Lung (tissue), 12 donors: ENCODE measurements around the gene PTPRD. TPM values are rescaled to one million over a fixed set of nuclear protein-coding genes. Genes with fewer than 3 reads are reported as not detected.

ENCODE experiments used
- ATAC-seq: fragments of 200-7000 bp; cut with Tn5 transposase; one replicate; pipeline ENCODE4 v1.9.1; 2020; ENCODE audit warnings: moderate number of reproducible peaks; ENCODE audit not compliant: insufficient read depth, low FRiP score
- DNase-seq, 3 donors: peaks; one replicate each; pipeline ENCODE4 v3.0.0-alpha.2; 2013 to 2017
- H3K27ac ChIP-seq, 2 donors: one replicate each; pipeline ENCODE4 v1.5.1; 2013; ENCODE audit warnings: mild to moderate bottlenecking in 2 of 2, moderate library complexity in 2 of 2, control low read depth in 1 of 2, inconsistent platforms in 1 of 2, low read depth in 1 of 2, low read length in 1 of 2
- H3K27me3 ChIP-seq, 3 donors: one replicate each; pipeline ENCODE4 v1.5.1; 2013; ENCODE audit warnings: low read length in 2 of 3; ENCODE audit not compliant: control insufficient read depth in 3 of 3, insufficient read depth in 3 of 3
- H3K36me3 ChIP-seq, 4 donors: one replicate each; pipeline ENCODE4 v1.5.1; 2013; ENCODE audit warnings: low read length in 4 of 4, mild to moderate bottlenecking in 1 of 4, moderate library complexity in 1 of 4; ENCODE audit not compliant: control insufficient read depth in 4 of 4, insufficient read depth in 4 of 4
- H3K4me1 ChIP-seq, 5 donors: one replicate each; pipeline ENCODE4 v1.5.1; 2013; ENCODE audit warnings: low read length in 5 of 5, mild to moderate bottlenecking in 2 of 5, moderate library complexity in 1 of 5; ENCODE audit not compliant: control insufficient read depth in 5 of 5, insufficient read depth in 5 of 5
- H3K4me3 ChIP-seq: one replicate; pipeline ENCODE4 v1.5.1; 2013; ENCODE audit warnings: mild to moderate bottlenecking, control low read depth, moderate library complexity
- H3K9ac ChIP-seq, 2 donors: one replicate each; pipeline ENCODE4 v1.5.1; 2013; ENCODE audit warnings: low read length in 2 of 2, control low read depth in 1 of 2; ENCODE audit not compliant: insufficient read depth in 1 of 2
- H3K9me3 ChIP-seq, 4 donors: one replicate each; pipeline ENCODE4 v1.5.1; 2013; ENCODE audit warnings: low read length in 3 of 4, mild to moderate bottlenecking in 1 of 4, moderate library complexity in 1 of 4; ENCODE audit not compliant: control insufficient read depth in 4 of 4, insufficient read depth in 3 of 4
- CTCF ChIP-seq: IDR thresholded peaks from 2 replicates; pipeline ENCODE4 v1.5.1; 2012; ENCODE audit warnings: mild to moderate bottlenecking; ENCODE audit errors: control extremely low read depth, extremely low read depth
- WGBS, 2 donors: extraction: QIAGEN DNeasy Blood & Tissue Kit; methylation state at CpG; one replicate each; pipeline ENCODE4 v1.1.7; 2013; 5-methylcytosine and 5-hydroxymethylcytosine counted together
- polyA plus RNA-seq, 2 donors: library from polyadenylated mRNA; stranded (reverse); fragments of 200-250 nt; gene quantifications; one replicate each; pipeline ENCODE4 v1.2.1, GENCODE V29; 2013
- total RNA-seq, 2 donors: library from RNA; depleted of rRNA in 1 of 2; stranded (reverse); fragments of >200 nt in 1 of 2; gene quantifications; one replicate each; pipeline ENCODE4 v1.2.1, GENCODE V29; 2014 to 2021
- donor health status: control.
- donor health status: control.
- donor health status: Bipolar disorder and iron deficiency.
- donor health status: healthy.
- donor health status: DM: yes; HTN: yes; CAD: no.

Gene PTPRD
- total and polyA plus RNA-seq, 4 donors: 1.9 to 145 (median 13.7) TPM

- Histone ChIP-seq H3K27me3 (no peaks in the 10 kb centered on the region), H3K4me1 (no peaks in the 10 kb centered on the region), H3K36me3 (peaks cover 0 to 18% (median 3%) of the 10 kb centered on the region in 4 donors), H3K9me3 (no peaks in the 10 kb centered on the region), H3K4me3 (no peak overlapping the region), H3K27ac (no peak overlapping the region), H3K9ac (no peak overlapping the region)
- 95 to 98% methylated on average over 1 of the region's 1 CpG for WGBS, 2 donors
- DNase-seq: no peak
- no peak for TF ChIP-seq CTCF
- ATAC-seq: no peak
These were observed 2181.3 kb downstream of the PTPRD start for GRCh38 chr9:8431505-8431904.

- H3K36me3 ChIP-seq: peaks cover 0 to 17% (median 3%) of the 10 kb centered on the region in 4 donors
- no peaks in the 10 kb centered on the region for H3K27me3 ChIP-seq
- DNase-seq: no peak
- no peaks in the 10 kb centered on the region for H3K9me3 ChIP-seq
- no peak overlapping the region for H3K4me3 ChIP-seq
- no peak for ATAC-seq
- no peaks in the 10 kb centered on the region for H3K4me1 ChIP-seq
- 57 to 86% methylated on average over 5 of the region's 5 CpGs for WGBS, 2 donors
- no peak overlapping the region for H3K9ac ChIP-seq
- no peak for TF ChIP-seq CTCF
- no peak overlapping the region for H3K27ac ChIP-seq
These were observed 2181.9 kb downstream of the PTPRD start for GRCh38 chr9:8430945-8431344.

- H3K36me3 ChIP-seq: peaks cover 0 to 9% (median 3%) of the 10 kb centered on the region in 4 donors
- no peaks in the 10 kb centered on the region for H3K9me3 ChIP-seq
- peaks cover 0 to 3% (median 0%) of the 10 kb centered on the region in 5 donors for H3K4me1 ChIP-seq
- H3K9ac ChIP-seq: no peak overlapping the region
- no peaks in the 10 kb centered on the region for H3K27me3 ChIP-seq
- DNase-seq (no peak), ATAC-seq (no peak)
- no peak for TF ChIP-seq CTCF
- H3K4me3 ChIP-seq: no peak overlapping the region
- H3K27ac ChIP-seq: no peak overlapping the region
- 90 to 92% methylated on average over 1 of the region's 1 CpG for WGBS, 2 donors
These were observed 2183.0 kb downstream of the PTPRD start for GRCh38 chr9:8429768-8430167.

GRCh38 chr9:8429157-8429556, 2183.6 kb downstream of the PTPRD start:
- TF ChIP-seq CTCF: no peak
- Histone ChIP-seq H3K36me3 (peaks cover 0 to 6% (median 2%) of the 10 kb centered on the region in 4 donors), H3K9me3 (no peaks in the 10 kb centered on the region), H3K27me3 (no peaks in the 10 kb centered on the region), H3K4me3 (no peak overlapping the region), H3K9ac (no peak overlapping the region), H3K4me1 (peaks cover 0 to 6% (median 0%) of the 10 kb centered on the region in 5 donors), H3K27ac (no peak overlapping the region)
- 83 to 88% methylated on average over 1 of the region's 1 CpG for WGBS, 2 donors
- ATAC-seq (no peak), DNase-seq (no peak)
